ENCODE data around the gene CACNA2D3. TPM values are rescaled to one million over a fixed set of nuclear protein-coding genes. Genes with fewer than 3 reads are reported as not detected.
A peak's percentile ranks its signal among the peaks of the same experiment; 100 is the strongest.

The CACNA2D3 gene
- total and polyA plus RNA-seq, 12 donors = 0.51 to 43.5 (median 19.3) TPM

DNA sequence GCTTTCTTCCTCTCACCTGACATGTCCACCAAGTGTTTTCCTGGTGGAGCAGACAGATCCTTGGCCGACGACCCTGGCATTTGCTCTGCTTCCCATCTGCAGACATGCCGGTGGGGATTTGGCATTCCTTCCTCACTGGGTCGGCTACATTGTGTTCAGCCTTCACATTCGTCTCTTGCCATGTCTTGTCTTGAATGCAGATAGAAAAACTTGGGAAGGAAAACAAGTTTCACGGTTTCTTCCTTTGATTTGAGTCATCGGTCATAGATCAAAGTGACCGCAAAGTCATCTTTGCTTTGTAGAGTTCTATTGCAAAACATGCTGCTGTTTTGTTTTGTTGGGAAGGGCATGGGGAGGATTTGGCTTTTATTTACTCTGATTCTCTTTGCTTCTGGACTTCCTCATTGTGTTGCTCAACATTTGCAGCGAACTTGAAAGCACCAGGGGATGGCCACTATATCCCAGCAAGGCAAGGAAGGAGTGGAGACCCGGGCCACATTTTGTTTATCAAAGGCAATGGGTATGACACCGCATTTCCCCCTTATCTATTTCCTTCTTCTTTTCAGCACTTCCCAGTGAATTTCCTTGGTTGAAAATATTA lies 321.3 kb downstream of the CACNA2D3 start:
- no peaks in the 10 kb centered on the region for H3K27me3 ChIP-seq
- ATAC-seq (peak in 1 of 8 donors; percentile 63), DNase-seq (peak in 1 of 2 donors; percentile 24)
- H3K4me3 ChIP-seq = no peak overlapping the region
- WGBS, 2 donors = 51 to 55% methylated on average over 11 of the region's 11 CpGs
- TF ChIP-seq, protein P1, sequence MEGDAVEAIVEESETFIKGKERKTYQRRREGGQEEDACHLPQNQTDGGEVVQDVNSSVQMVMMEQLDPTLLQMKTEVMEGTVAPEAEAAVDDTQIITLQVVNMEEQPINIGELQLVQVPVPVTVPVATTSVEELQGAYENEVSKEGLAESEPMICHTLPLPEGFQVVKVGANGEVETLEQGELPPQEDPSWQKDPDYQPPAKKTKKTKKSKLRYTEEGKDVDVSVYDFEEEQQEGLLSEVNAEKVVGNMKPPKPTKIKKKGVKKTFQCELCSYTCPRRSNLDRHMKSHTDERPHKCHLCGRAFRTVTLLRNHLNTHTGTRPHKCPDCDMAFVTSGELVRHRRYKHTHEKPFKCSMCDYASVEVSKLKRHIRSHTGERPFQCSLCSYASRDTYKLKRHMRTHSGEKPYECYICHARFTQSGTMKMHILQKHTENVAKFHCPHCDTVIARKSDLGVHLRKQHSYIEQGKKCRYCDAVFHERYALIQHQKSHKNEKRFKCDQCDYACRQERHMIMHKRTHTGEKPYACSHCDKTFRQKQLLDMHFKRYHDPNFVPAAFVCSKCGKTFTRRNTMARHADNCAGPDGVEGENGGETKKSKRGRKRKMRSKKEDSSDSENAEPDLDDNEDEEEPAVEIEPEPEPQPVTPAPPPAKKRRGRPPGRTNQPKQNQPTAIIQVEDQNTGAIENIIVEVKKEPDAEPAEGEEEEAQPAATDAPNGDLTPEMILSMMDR (IDR thresholded peaks at IDR 0.05) = no peak
- no peaks in the 10 kb centered on the region for H3K9me3 ChIP-seq
- no peaks in the 10 kb centered on the region for H3K4me1 ChIP-seq
- H3K27ac ChIP-seq = no peak overlapping the region
- H3K36me3 ChIP-seq = no peaks in the 10 kb centered on the region
- intact Hi-C loops (cut with DNase I) = no loop called here

DNA sequence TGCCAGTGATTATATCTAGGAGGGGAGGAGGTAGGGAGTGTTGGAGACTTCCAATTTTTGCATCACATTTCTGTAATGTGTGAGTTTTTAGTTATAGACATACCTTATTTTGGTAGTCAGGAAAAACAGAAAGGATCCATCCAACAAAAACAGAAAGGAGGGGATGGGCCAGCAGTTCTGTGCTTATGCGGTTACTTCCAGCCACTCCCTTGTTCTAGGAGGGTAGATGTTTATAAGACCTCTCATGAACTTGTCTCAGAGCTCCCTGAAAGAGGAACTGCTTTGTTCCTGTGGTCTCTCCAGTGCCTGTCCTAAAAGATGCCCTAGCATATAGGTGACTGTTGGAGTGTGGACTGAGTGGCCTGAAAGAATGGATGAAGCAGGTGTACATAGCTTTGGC lies 323.3 kb downstream of the CACNA2D3 start:
- Histone ChIP-seq H3K27me3 (no peaks in the 10 kb centered on the region), H3K4me1 (no peaks in the 10 kb centered on the region), H3K27ac (no peak overlapping the region), H3K4me3 (no peak overlapping the region), H3K9me3 (no peaks in the 10 kb centered on the region), H3K36me3 (no peaks in the 10 kb centered on the region)
- ATAC-seq (no peak), DNase-seq (no peak)
- 77 to 86% methylated on average over 1 of the region's 1 CpG for WGBS, 2 donors
- TF ChIP-seq, protein P1 (IDR thresholded peaks at IDR 0.05) = no peak
- intact Hi-C loops (cut with DNase I) = no loop called here

DNA sequence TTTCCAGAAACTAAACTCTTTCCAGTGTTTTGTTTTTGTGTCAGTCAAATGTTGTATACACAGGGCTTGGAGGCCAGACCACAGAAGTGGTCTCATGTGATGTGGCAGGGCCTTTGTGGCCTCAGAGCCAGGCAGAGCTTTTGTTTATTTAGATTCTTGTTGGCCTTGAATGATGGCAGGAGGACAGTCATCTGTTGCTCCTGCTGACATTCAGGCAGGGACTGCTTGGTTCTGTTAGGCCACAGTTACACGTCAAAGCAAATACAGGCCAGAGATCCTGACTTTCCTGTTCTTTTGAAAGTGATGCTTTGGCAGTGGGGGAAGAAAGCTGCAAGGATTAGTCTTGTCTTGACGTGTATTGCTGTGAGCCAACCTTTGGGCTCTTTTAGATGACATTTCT lies 325.1 kb downstream of the CACNA2D3 start:
- WGBS, 2 donors = 65 to 75% methylated on average over 2 of the region's 2 CpGs

DNA sequence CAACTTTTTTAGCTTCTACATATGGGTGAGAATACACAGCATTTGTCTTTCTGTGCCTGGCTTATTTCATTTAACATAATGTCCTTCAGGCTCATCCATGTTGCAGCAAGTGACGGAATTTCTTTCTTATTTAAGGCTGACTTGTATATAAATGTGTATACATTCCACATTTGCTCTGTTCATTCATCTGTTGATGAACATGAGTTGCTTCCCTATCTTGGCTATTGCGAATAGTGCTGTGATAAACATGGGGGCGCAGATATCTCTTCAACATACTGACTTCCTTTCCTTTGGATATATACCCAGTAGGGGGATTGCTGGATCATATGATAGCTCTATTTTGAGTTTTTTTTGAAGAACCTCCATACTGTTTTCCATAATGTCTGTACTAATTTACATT lies 332.5 kb downstream of the CACNA2D3 start:
- WGBS, 2 donors = 89 to 93% methylated on average over 3 of the region's 3 CpGs
- TF ChIP-seq, protein P1 (IDR thresholded peaks at IDR 0.05) = no peak
- Histone ChIP-seq H3K36me3 (no peaks in the 10 kb centered on the region), H3K4me1 (no peaks in the 10 kb centered on the region), H3K9me3 (peaks cover 0 to 33% (median 11%) of the 10 kb centered on the region in 11 donors), H3K4me3 (no peak overlapping the region), H3K27me3 (no peaks in the 10 kb centered on the region), H3K27ac (no peak overlapping the region)
- no peak for DNase-seq
- intact Hi-C loops (cut with DNase I) = no loop called here
- ATAC-seq = no peak

More for the DNA sequence above, 325.1 kb downstream of the CACNA2D3 start:
- Histone ChIP-seq H3K4me3 (no peak overlapping the region), H3K9me3 (peaks cover 0 to 3% (median 0%) of the 10 kb centered on the region in 11 donors), H3K36me3 (no peaks in the 10 kb centered on the region), H3K4me1 (no peaks in the 10 kb centered on the region), H3K27ac (no peak overlapping the region), H3K27me3 (no peaks in the 10 kb centered on the region)
- TF ChIP-seq, protein P1 (IDR thresholded peaks at IDR 0.05) = no peak
- ATAC-seq = no peak
- intact Hi-C loops (cut with DNase I) = no loop called here
- DNase-seq = no peak
